GM12865 (cell line): ENCODE results near the gene AGPS.
A peak's percentile ranks its signal among the peaks of the same experiment; 100 is the strongest.

Experiments used
- DNase-seq: peaks from one replicate; pipeline ENCODE4 v3.0.0; 2010; ENCODE audit warnings: low read depth
- H3K4me3 ChIP-seq: 2 replicates; pipeline ENCODE4 v1.5.1; 2011; ENCODE audit warnings: mild to moderate bottlenecking, low read depth, low read length, control low read depth
- CTCF ChIP-seq: IDR thresholded peaks from 2 replicates; pipeline ENCODE4 v1.5.1; 2011; ENCODE audit warnings: low read length, control low read depth, low read depth, inconsistent platforms; ENCODE audit not compliant: insufficient read depth; ENCODE audit errors: missing control alignments

Gene AGPS

GRCh38 chr2:177542396-177542795, 149.8 kb downstream of the AGPS start:
- TF ChIP-seq CTCF: no peak
- DNase-seq: no peak
- no peak overlapping the region for H3K4me3 ChIP-seq

GRCh38 chr2:177543007-177543760, 150.6 kb downstream of the AGPS start:
- H3K4me3 ChIP-seq: no peak overlapping the region
- no peak for DNase-seq
- TF ChIP-seq CTCF: no peak

DNA sequence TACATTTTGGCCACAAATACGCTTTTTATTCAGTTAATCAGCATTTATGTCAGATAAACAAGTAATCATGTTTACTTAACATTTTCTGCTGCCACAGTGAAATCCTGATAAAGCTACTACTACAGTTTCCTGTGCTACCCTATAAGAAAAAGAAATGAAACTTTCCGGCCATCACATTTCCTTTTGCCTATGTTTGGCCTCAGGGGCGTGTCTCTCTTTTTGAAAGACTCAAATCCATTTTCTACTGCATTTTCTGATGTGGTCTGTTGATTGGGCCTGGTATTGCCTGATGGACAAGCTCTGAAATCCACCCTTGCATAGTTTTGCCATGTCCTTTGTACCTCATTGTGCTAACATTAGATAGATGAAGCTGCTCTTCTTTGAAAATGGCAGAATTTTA, 152.6 kb downstream of the AGPS start:
- DNase-seq: peak; percentile 10
- no peak overlapping the region for H3K4me3 ChIP-seq
- no peak for TF ChIP-seq CTCF

DNA sequence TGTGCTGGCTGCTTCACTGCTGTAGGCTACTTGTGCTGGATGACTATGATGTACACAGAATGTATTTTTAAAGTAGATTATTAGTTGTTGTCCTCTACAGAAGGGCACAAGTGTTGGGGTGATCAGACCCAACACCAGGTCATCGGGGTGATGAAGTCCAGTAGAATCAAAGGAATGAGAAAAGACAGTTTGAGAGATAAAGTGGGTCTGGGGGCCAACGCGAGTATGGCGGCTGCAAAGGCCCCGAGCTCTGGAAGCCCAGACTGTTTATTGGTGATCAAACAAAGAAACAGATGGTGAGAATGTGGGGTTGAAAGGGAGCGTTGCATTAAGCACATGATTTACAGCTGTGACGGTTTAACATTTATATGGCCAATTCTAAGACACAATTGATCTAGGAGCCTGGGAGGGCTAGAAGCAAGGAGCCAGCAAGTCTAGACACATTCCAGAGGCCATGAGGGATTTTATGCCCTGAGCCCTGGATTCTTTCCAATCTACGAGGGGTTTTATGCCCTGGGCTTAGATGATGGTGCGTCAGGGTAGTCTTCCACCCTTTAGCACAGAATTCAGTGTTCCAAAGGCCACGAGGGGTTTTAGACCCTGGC, 153.5 kb downstream of the AGPS start:
- no peak for DNase-seq
- H3K4me3 ChIP-seq: no peak overlapping the region
- TF ChIP-seq CTCF: no peak

GRCh38 chr2:177547122-177547521, 154.5 kb downstream of the AGPS start:
- H3K4me3 ChIP-seq: no peak overlapping the region
- DNase-seq: peak; percentile 92
- no peak for TF ChIP-seq CTCF

GRCh38 chr2:177547772-177548171, 155.2 kb downstream of the AGPS start:
- no peak overlapping the region for H3K4me3 ChIP-seq
- no peak for TF ChIP-seq CTCF
- DNase-seq: no peak
